Heart left ventricle (tissue), 13 donors: ENCODE data around the gene DOCK1.

Experiments
- POLR2A ChIP-seq, 2 donors: fragments of 450-650 bp; IDR thresholded peaks; one replicate each; pipeline ENCODE4 v1.6.1; 2017; ENCODE audit warnings: antibody characterized with exemption in 2 of 2, mild to moderate bottlenecking in 2 of 2, moderate library complexity in 2 of 2
- TF ChIP-seq, protein P1 (sequence below), 12 donors: fragments of 200-600 bp; sonication (generic) in 4 of 12; IDR thresholded peaks; one replicate each; pipeline versions ENCODE4 v1.5.0 to v1.8.0; 2018 to 2022; ENCODE audit warnings: antibody characterized with exemption in 12 of 12, mild to moderate bottlenecking in 5 of 12
- donor health status: ischemic (EF 13 %, LVEDD 7.1; RV severe dilation, severe dysfunction).
- donor health status: DM: no; HTN: yes; CAD: no.
- donor health status: DM: no; HTN: no; CAD: no.
- donor health status: ischemic (EF 25% LVEDD 6.9; RV normal size, moderate dysfunction).
- donor health status: ischemic (EF 25% LVEDD 5.7; RV mildly dilated, moderate dysfunction).
- donor health status: ischemic (EF 35%, LVEDD 5.7; RV mildly dilated, moderate dysfunction).
- donor health status: nonischemic (EF 11% LVEDD 7.7; RV severe dilation, severe dysfunction).
- donor health status: DM: yes; HTN: yes; CAD: no.
- donor health status: PGD.
- donor health status: ischemic (EF 29% LVEDD 5.4; RV normal size, mild dysfunction).
- donor health status: nonischemic (EF 23%, LVEDD 6.1; RV moderate dilation, normal function).

DNA sequence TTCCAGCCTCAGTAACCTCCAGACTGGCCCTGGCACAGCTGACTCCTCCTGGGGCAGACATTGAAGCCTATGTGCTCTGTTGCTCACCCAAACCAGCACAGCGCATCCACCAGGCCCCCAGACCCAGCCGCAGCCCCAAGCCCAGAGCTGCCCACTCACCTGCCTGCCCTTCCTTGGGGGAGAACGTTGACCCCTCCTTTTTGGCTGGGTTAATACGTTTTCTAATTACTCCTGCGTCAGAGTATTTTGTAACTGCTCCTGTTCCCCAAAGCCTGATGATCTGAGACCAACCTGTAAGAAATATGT, 536.9 kb downstream of the DOCK1 start:
- TF ChIP-seq, protein P1, sequence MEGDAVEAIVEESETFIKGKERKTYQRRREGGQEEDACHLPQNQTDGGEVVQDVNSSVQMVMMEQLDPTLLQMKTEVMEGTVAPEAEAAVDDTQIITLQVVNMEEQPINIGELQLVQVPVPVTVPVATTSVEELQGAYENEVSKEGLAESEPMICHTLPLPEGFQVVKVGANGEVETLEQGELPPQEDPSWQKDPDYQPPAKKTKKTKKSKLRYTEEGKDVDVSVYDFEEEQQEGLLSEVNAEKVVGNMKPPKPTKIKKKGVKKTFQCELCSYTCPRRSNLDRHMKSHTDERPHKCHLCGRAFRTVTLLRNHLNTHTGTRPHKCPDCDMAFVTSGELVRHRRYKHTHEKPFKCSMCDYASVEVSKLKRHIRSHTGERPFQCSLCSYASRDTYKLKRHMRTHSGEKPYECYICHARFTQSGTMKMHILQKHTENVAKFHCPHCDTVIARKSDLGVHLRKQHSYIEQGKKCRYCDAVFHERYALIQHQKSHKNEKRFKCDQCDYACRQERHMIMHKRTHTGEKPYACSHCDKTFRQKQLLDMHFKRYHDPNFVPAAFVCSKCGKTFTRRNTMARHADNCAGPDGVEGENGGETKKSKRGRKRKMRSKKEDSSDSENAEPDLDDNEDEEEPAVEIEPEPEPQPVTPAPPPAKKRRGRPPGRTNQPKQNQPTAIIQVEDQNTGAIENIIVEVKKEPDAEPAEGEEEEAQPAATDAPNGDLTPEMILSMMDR (IDR thresholded peaks at IDR 0.05), result no peak
- TF ChIP-seq POLR2A (IDR thresholded peaks at IDR 0.05), result no peak
